Stomach (tissue), 4 donors: ENCODE data around the gene DBN1.

Experiments
- EP300 ChIP-seq: sonication (generic); formaldehyde crosslinking; IDR thresholded peaks from one replicate; pipeline ENCODE4 v1.6.1; 2017; ENCODE audit warnings: antibody characterized with exemption
- POLR2AphosphoS5 ChIP-seq, 3 donors: sonication (generic); formaldehyde crosslinking; IDR thresholded peaks; one replicate each; pipeline ENCODE4 v1.6.1; 2016; ENCODE audit warnings: antibody characterized with exemption in 3 of 3
- TF ChIP-seq, protein P1 (sequence below), 7 experiments: fragments of 450-650 bp in 4 of 7; fragments of 200-600 bp in 3 of 7; sonication (generic) in 3 of 7; IDR thresholded peaks; one replicate each; pipeline ENCODE4 v1.5.1; 2016 to 2019; ENCODE audit warnings: antibody characterized with exemption in 7 of 7, control low read depth in 2 of 7, mild to moderate bottlenecking in 1 of 7

DNA sequence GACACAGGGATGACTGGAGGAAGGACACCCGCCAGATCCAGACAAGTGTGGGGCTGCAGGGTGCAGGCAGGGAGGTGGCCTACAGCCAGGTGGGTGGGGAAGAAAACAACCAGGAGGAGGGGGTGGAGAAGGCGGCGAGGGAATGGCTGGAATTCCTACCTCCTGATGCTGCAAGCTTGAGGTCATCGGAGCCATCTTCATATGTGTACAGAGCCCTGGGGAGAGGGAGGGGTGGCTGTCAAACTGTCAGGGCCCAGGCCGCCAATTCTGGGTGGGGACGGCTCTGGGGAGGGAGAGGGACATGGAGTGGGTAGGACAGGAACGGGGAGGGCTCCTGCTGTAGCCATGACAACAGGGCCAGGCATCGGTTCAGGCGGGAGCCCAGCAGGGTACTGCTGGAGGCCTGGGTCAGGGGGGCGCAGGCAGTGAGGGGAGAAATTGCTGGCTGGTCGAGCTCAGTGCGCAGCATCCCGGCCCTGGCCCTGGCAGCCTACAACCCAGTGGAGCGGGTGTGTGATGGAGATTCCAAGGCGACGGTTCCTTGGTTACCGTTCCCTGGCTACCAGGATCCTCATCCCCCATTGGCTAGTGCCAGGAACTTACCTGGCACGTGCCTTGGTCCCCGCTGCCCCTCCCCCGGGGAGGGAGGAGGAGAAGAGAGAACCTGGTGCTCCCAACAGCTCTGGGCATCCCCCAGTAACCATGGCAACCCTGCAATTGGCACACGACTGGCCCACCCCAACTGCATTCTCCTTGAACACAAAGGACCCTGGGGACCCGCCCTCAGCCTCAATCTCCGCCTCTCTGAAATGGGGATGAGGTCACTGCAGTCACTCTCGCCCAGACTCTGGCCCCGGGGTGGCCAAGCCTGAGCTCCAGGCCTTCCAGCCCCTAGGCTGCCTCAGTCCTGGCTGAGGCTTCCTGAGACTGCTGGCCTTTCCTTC, 4.5 kb downstream of the DBN1 start:
- TF ChIP-seq EP300: no peak
- TF ChIP-seq, protein P1, sequence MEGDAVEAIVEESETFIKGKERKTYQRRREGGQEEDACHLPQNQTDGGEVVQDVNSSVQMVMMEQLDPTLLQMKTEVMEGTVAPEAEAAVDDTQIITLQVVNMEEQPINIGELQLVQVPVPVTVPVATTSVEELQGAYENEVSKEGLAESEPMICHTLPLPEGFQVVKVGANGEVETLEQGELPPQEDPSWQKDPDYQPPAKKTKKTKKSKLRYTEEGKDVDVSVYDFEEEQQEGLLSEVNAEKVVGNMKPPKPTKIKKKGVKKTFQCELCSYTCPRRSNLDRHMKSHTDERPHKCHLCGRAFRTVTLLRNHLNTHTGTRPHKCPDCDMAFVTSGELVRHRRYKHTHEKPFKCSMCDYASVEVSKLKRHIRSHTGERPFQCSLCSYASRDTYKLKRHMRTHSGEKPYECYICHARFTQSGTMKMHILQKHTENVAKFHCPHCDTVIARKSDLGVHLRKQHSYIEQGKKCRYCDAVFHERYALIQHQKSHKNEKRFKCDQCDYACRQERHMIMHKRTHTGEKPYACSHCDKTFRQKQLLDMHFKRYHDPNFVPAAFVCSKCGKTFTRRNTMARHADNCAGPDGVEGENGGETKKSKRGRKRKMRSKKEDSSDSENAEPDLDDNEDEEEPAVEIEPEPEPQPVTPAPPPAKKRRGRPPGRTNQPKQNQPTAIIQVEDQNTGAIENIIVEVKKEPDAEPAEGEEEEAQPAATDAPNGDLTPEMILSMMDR (IDR thresholded peaks at IDR 0.05): no peak
- TF ChIP-seq POLR2AphosphoS5 (IDR thresholded peaks at IDR 0.05): no peak
